Raji (cell line): ENCODE measurements around the gene SAMD8.
A peak's percentile ranks its signal among the peaks of the same experiment; 100 is the strongest.

Experiments used
- POLR2A ChIP-seq: IDR thresholded peaks from 2 replicates; pipeline ENCODE4 v1.6.1; 2011; ENCODE audit warnings: low read depth, low read length, control low read depth; ENCODE audit not compliant: insufficient read depth

SAMD8 gene

GRCh38 chr10:75197906-75198305, 86.5 kb downstream of the SAMD8 start:
- TF ChIP-seq POLR2A: no peak

- TF ChIP-seq POLR2A: no peak
Observed at GRCh38 chr10:75201793-75202307, 90.4 kb downstream of the SAMD8 start.

GRCh38 chr10:75202321-75203045, 91.0 kb downstream of the SAMD8 start:
- no peak for TF ChIP-seq POLR2A

GRCh38 chr10:75203724-75204123, 92.3 kb downstream of the SAMD8 start:
- TF ChIP-seq POLR2A: no peak

- no peak for TF ChIP-seq POLR2A
Observed at GRCh38 chr10:75205908-75206307, 94.5 kb downstream of the SAMD8 start.

- no peak for TF ChIP-seq POLR2A
Observed at GRCh38 chr10:75207079-75207856, 95.8 kb downstream of the SAMD8 start.

- TF ChIP-seq POLR2A: no peak
Observed at GRCh38 chr10:75207857-75208144, 96.3 kb downstream of the SAMD8 start.

GRCh38 chr10:75208181-75208580, 96.7 kb downstream of the SAMD8 start:
- no peak for TF ChIP-seq POLR2A

GRCh38 chr10:75209086-75209920, 97.8 kb downstream of the SAMD8 start:
- no peak for TF ChIP-seq POLR2A

- no peak for TF ChIP-seq POLR2A
Observed at GRCh38 chr10:75209921-75210281, 98.4 kb downstream of the SAMD8 start.

GRCh38 chr10:75210282-75211006, 99.0 kb downstream of the SAMD8 start, which contains the start of gene VDAC2:
TSS of gene VDAC2 (plus strand) at chr10:75210796. CDS start at chr10:75211159, 363 bp downstream.
- peak; percentile 91 for TF ChIP-seq POLR2A

GRCh38 chr10:75211007-75211691, 99.7 kb downstream of the SAMD8 start:
- peak; percentile 24; the same call in 1 of the 2 replicates for TF ChIP-seq POLR2A

- no peak for TF ChIP-seq POLR2A
Observed at GRCh38 chr10:75212343-75212742, 100.9 kb downstream of the SAMD8 start.

- no peak for TF ChIP-seq POLR2A
Observed at GRCh38 chr10:75220274-75220673, 108.8 kb downstream of the SAMD8 start.

- TF ChIP-seq POLR2A: no peak
Observed at GRCh38 chr10:75223507-75223906, 112.1 kb downstream of the SAMD8 start.

- TF ChIP-seq POLR2A: no peak
Observed at GRCh38 chr10:75226095-75226494, 114.6 kb downstream of the SAMD8 start.
